DMS53 treated with DMSO at 0.1 percent for 48 hours (cell line): ENCODE measurements around the gene KRT75.

Experiments used
- DNase-seq: peaks from one replicate; lab custom pipeline; 2025; ENCODE audit not compliant: unreplicated experiment; lab: John Stamatoyannopoulos, UW

KRT75 gene

DNA sequence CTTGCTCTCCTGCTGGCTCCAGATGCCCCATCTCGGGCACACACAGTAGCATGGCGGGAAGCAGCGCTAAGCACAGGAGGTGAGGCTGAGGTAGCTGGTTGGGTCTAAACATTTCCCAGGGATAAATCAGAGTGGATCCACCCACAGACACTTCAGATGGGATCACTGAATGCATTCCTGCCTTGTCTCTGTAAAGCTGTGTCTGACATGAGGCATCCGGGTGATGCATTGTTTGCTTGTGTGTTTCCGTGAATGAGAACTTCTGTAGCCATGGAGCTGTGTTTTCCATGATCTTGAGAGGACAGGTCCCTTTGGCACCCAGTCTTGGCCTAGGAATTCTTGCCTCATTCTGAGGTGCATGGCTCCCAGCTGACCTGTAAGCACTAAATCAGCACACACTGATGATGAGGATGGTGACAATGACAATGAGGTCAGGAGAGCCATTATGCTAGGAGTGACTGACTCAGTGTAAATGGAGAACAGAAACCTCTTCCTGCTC lies 6.7 kb upstream of the KRT75 start:
- no peak for DNase-seq

- DNase-seq, result no peak
These were observed 5.7 kb upstream of the KRT75 start for GRCh38 chr12:52439845-52440244.

DNA sequence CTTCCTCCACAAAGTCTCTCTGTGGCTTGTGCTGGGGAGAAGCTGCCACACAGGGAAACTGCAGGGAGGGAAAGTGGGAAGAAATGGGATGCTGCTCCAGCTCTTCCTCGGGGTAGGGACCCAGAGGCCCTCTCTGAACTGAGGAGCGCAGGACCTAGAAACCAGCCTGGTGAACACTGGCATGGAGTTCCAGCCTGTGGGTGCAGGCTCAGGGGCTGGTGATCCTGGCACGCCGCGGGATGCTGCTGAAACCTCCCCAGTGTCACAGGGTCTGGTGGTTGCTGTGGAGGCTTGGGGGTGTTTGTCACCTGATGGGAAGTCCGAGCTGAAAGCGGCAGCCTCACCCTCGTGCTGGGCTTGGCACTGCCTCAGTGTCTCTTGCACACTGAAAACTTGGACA lies 5.2 kb upstream of the KRT75 start:
- no peak for DNase-seq

- no peak for DNase-seq
These were observed 4.4 kb upstream of the KRT75 start for GRCh38 chr12:52438305-52439301.

DNA sequence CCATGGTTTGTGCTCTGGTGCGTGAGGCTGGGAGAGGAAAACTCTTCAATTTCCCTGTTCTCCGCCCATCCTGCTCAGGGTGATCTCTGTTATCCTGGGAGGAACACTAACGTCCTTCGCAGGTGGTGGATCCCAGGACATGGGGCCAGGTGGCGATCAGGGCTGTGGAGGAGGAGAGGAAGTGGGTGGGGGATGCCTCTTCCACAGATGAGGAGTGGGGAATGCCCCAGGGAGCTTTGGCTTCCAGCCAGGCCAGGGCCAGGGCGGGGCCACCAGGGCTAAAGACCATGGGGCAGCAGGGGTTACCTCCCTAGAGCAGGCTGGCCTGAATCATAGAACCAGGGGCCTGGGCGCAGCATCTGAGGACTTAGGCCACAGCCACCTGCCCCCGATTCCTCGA lies 3.3 kb upstream of the KRT75 start:
- DNase-seq, result no peak

DNA sequence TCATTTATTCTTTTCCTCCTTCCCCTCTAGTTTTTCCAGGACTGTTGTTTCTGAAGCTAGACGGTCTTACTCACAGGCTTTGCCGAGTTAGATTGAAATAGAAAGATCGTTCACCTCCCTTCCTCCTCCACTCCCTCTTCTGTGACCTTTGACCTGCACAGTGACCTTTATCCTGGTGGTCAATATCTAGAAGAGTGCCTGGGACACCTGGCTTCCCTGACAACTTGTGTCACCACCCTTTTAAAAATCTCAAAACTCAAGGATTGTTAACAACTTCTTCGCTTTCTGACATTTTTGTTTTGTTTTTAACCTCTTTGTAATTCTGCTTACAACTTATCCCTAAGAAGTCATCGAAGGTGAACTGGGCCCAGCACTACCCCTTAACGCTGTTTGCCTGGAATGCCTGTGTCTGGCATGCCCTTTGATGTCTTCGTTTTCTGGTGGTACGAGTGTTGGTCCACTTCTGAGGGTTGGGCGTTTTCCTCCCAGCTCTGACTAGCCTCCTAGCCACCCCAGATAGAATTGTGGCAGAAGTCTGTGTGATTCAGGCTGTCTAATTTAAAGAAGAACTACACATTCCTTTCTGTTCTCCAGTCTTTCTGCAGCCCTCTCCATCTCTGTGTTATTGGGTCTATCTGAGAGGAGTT lies 2.8 kb upstream of the KRT75 start:
- no peak for DNase-seq

DNA sequence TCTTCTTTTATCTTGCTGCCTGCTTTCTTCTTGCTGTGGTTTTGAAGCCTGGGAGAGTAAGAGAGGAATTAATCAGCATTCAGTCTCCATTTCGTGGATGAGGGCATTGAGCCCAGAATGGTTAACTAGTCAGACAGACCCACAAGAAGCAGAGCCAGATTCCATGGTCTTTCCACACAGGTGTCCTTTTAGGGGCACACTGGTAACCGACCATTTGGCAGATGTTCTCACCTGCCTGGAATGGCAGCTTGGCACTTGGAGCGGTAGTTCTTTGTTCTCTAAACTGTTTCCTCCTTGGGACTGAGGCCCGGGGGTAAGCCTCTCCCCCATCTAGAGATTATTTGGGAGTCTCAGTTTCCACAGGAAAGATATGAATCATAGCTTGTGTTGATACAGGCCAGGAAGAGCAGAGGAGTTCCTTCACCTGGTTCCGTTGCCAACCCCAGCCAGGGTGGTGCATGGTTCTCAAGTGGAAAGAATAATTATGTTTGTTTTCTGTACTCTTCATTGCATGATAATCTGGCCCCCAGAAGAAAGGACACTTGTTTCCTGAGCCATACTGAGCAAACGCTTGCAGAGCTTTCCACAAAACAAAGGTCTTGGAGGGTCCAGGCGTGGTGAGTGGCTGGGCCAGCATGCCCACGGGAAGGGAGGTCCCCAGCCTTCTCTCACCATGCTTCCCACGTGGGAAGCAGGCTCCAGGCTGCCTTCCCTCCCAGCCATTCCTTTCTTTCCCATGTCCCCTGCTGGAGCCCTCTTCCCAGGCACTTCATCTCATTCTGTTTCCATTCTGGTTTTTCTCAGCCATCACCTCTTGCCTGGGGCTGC lies 2.0 kb upstream of the KRT75 start:
- DNase-seq, result no peak

DNA sequence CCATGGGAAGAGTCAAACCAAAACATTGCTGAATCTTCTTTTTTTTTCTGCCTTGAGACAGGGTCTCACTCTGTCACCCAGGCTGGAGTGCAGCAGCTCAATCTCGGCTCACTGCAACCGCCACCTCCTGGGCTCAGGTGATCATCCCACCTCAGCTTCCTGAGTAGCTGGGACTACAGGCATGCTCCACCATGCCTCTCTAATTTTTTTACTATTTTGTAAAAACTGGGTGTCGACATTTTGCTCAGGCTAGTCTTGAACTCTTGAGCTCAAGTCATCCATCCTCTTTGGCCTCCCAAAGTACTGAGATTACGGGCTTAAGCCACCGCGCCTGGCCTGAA lies 1.5 kb upstream of the KRT75 start:
- no peak for DNase-seq

- no peak for DNase-seq
These were observed 774 bp upstream of the KRT75 start for GRCh38 chr12:52434760-52435530.

- no peak for DNase-seq
These were observed 580 bp downstream of the KRT75 start for GRCh38 chr12:52433501-52434080.

GRCh38 chr12:52432559-52433207 lies 1.5 kb downstream of the KRT75 start:
- DNase-seq, result no peak

DNA sequence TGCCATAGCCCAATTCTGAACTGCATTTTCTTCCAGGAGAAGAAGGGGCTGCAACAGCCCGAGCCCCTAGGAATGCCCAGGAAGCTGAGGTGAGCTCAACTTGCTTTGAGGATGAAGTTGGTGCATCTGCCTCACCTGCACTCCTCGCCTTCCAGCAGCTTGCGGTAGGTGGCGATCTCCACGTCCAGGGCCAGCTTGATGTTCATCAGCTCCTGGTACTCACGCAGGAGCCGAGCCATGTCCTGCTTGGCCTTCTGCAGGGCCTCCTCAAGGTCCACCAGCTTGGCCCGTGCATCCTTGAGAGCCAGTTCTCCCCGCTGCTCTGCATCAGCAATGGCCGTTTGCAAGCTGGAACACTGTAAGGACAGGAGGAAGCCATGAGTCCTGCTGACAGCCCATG lies 6.0 kb downstream of the KRT75 start:
- no peak for DNase-seq

GRCh38 chr12:52427083-52427482 lies 7.1 kb downstream of the KRT75 start:
- DNase-seq, result no peak

GRCh38 chr12:52426034-52426433 lies 8.1 kb downstream of the KRT75 start:
- DNase-seq, result no peak

DNA sequence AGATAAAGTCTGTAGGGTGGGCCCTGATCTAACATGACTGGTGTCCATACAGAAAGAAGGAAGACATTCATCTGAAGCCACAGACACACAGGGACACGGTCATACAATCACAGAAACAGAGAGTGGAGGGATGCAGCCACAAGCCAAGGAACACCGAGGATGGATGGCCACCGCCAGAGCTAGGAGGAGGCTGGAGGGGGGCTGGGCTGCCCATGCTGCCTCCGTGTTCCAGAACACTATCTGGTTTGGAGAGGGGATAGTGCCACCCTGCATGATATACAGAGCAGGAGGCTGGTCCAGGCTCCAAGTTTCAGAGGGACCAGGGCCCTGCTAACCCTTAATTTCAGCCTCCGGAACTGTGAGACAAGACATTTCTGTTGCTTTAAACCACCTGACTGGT lies 8.7 kb downstream of the KRT75 start:
- DNase-seq, result no peak

- DNase-seq, result no peak
These were observed 10.3 kb downstream of the KRT75 start for GRCh38 chr12:52423661-52424500.

GRCh38 chr12:52423035-52423434 lies 11.1 kb downstream of the KRT75 start:
- no peak for DNase-seq

GRCh38 chr12:52419656-52420055 lies 14.5 kb downstream of the KRT75 start:
- no peak for DNase-seq

DNA sequence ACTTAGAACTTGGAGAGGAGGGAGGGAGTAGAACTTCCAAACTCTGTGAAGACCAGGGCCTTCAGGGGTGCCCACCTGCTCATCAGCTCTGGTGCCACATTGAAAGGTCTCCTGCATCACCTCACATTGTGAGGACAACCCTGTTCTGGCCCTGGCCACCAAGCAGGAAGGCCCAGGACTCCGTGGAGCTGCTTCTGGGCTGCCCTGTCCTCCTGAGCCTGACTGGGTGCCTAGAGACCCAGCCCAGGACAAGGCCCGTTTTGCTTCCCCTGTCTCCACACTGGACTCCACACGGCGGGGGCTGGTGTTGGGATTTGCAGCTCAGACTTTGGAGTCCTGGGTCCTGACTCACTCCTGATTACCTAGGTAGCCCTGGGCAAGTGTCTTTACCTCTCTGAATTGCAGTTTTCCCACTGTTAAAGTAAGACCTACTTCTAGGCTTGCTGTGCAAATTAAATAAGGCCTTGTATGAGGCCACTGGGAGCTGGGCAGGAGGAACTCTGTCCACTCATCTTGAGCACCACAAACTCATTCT lies 15.5 kb downstream of the KRT75 start:
- DNase-seq, result no peak
